K562 (cell line): Measurements from ENCODE around the gene UBAP1L. TPM values are rescaled to one million over a fixed set of nuclear protein-coding genes. Genes with fewer than 3 reads are reported as not detected.

Source experiments
- ATAC-seq: fragments of 200-7000 bp; cut with Tn5 transposase; 3 replicates; pipeline ENCODE4 v1.9.1; 2020; ENCODE audit warnings: moderate library complexity
- BruUV-seq: library from RNA; stranded (reverse); fragments of 400-500 nt; replicated peaks from 2 replicates; lab custom pipeline; 2021; lab: Mats Ljungman, UMichigan
- CTCF ChIA-PET: fragments of 300-600 bp; formaldehyde crosslinking; extraction: SDS; loops from one replicate; lab custom pipeline; 2021; ENCODE audit warnings: low intra/inter-chr PET ratio; lab: Yijun Ruan, JAX
- POLR2A ChIA-PET: fragments of 300-600, 350-650 bp; sonication (Branson Sonifier 250); formaldehyde crosslinking; extraction: SDS; loops from one replicate; lab custom pipeline; 2021; ENCODE audit warnings: antibody characterized with exemption, inconsistent platforms; lab: Yijun Ruan, JAX
- DNase-seq, 4 experiments: peaks; one replicate each; pipeline versions ENCODE4 v3.0.0 to v3.0.0-alpha.2; 2011 to 2018; ENCODE audit warnings: low spot score in 3 of 4, mixed read lengths in 3 of 4; ENCODE audit errors: extremely low read depth in 1 of 4
- FAIRE-seq: peaks from 2 replicates; lab custom pipeline; 2011; peaks lifted over from hg19 to GRCh38; lab: Jason Lieb, UNC
- H2AFZ ChIP-seq: 2 replicates; pipeline ENCODE4 v1.6.0; 2011; ENCODE audit warnings: low read depth, low read length, control low read depth, inconsistent platforms
- H3K27ac ChIP-seq: fragments of 200-600 bp; 3 replicates; pipeline ENCODE4 v1.8.0; 2011; ENCODE audit warnings: low read depth, mild to moderate bottlenecking, control low read depth, inconsistent platforms, low read length, moderate library complexity, mixed read lengths; ENCODE audit errors: extremely low read depth
- H3K27me3 ChIP-seq, 2 experiments: fragments of 300-600 bp in 1 of 2; 2 replicates in 1 of 2; 3 replicates in 1 of 2; pipeline versions ENCODE4 v1.6.0 to v1.8.0; 2011; ENCODE audit warnings: inconsistent platforms in 2 of 2, low read length in 2 of 2, mild to moderate bottlenecking in 1 of 2, mixed read lengths in 1 of 2, moderate library complexity in 1 of 2; ENCODE audit not compliant: control insufficient read depth in 2 of 2, insufficient read depth in 2 of 2
- H3K36me3 ChIP-seq: fragments of 300-600 bp; 3 replicates; pipeline ENCODE4 v1.8.0; 2011; ENCODE audit warnings: mild to moderate bottlenecking, low read length, inconsistent platforms; ENCODE audit not compliant: control insufficient read depth, insufficient read depth
- H3K4me1 ChIP-seq, 2 experiments: fragments of 200-600 bp in 1 of 2; replicated peaks in 1 of 2; 2 replicates in 1 of 2; 3 replicates in 1 of 2; pipeline versions ENCODE4 v1.5.1 to v1.8.0; 2011; ENCODE audit warnings: inconsistent platforms in 2 of 2, low read length in 2 of 2, mild to moderate bottlenecking in 1 of 2, mixed read lengths in 1 of 2, moderate library complexity in 1 of 2; ENCODE audit not compliant: control insufficient read depth in 2 of 2, insufficient read depth in 2 of 2
- H3K4me2 ChIP-seq: 2 replicates; pipeline ENCODE4 v1.6.1; 2011; ENCODE audit warnings: low read length, control low read depth, inconsistent platforms, mixed read lengths; ENCODE audit not compliant: insufficient read depth
- H3K4me3 ChIP-seq: fragments of 200-600 bp; sonication (generic), shearing (Covaris generic); 2 replicates; pipeline ENCODE4 v1.5.1; 2016; ENCODE audit warnings: control low read depth, inconsistent platforms
- H3K79me2 ChIP-seq: fragments of 200-600 bp; 3 replicates; pipeline ENCODE4 v1.8.0; 2011; ENCODE audit warnings: low read length, inconsistent platforms; ENCODE audit not compliant: control insufficient read depth, insufficient read depth
- H3K9ac ChIP-seq, 2 experiments: 2 replicates each; pipeline versions ENCODE4 v1.6.0 to v1.6.1; 2011; ENCODE audit warnings: low read depth in 2 of 2, low read length in 2 of 2, control low read depth in 1 of 2, inconsistent platforms in 1 of 2, mild to moderate bottlenecking in 1 of 2, mixed read lengths in 1 of 2; ENCODE audit not compliant: insufficient read depth in 1 of 2
- H3K9me1 ChIP-seq: one replicate; pipeline ENCODE4 v1.6.0; 2011; ENCODE audit warnings: inconsistent platforms, mild to moderate bottlenecking, low read length, moderate library complexity; ENCODE audit not compliant: control insufficient read depth, insufficient read depth
- H3K9me3 ChIP-seq: replicated peaks from 2 replicates; pipeline ENCODE4 v1.5.1; 2011; ENCODE audit warnings: low read depth, low read length, inconsistent platforms; ENCODE audit not compliant: control insufficient read depth, insufficient read depth
- H4K20me1 ChIP-seq: replicated peaks from 2 replicates; pipeline ENCODE4 v1.6.1; 2011; ENCODE audit warnings: low read length, inconsistent platforms, mixed read lengths; ENCODE audit not compliant: control insufficient read depth, insufficient read depth
- BACH1 ChIP-seq: fragments of 200-800 bp; sonication (Bioruptor generic); IDR thresholded peaks from 2 replicates; pipeline ENCODE4 v1.6.1; 2016; ENCODE audit warnings: missing genetic modification characterization, missing compliant biosample characterization
- BCOR ChIP-seq: fragments of 450-650 bp; IDR thresholded peaks from 2 replicates; pipeline ENCODE4 v1.6.1; 2016
- FOXJ3 ChIP-seq: sonication (generic); formaldehyde crosslinking; IDR thresholded peaks from 2 replicates; pipeline ENCODE4 v1.4.0; 2020; ENCODE audit warnings: mild to moderate bottlenecking, missing genetic modification reagents
- NR4A1 ChIP-seq, 2 experiments: fragments of 250-450 bp in 1 of 2; fragments of 450-650 bp in 1 of 2; sonication (Bioruptor Pico) in 1 of 2; IDR thresholded peaks; 2 replicates each; pipeline versions ENCODE4 v1.4.0 to v1.6.1; 2016 to 2020; ENCODE audit warnings: mild to moderate bottlenecking in 2 of 2, missing compliant biosample characterization in 1 of 2, missing genetic modification characterization in 1 of 2, moderate library complexity in 1 of 2
- RB1 ChIP-seq: fragments of 450-650 bp; IDR thresholded peaks from 2 replicates; pipeline ENCODE4 v1.6.1; 2017; ENCODE audit warnings: low read depth, mild to moderate bottlenecking
- SMAD4 ChIP-seq: fragments of 250-450 bp; sonication (Bioruptor Pico); conservative IDR thresholded peaks from 2 replicates; pipeline ENCODE4 v1.8.0; 2021; ENCODE audit warnings: inconsistent platforms, mild to moderate bottlenecking, moderate library complexity
- ZBTB33 ChIP-seq: sonication (generic); formaldehyde crosslinking; IDR thresholded peaks from 2 replicates; pipeline ENCODE4 v1.8.1; 2023; ENCODE audit warnings: mild to moderate bottlenecking, missing genetic modification reagents
- ZBTB40 ChIP-seq, 2 experiments: fragments of 450-650 bp in 1 of 2; sonication (generic) in 1 of 2; formaldehyde crosslinking in 1 of 2; IDR thresholded peaks; 2 replicates each; pipeline versions ENCODE4 v1.7.1 to v1.9.0; 2016 to 2022; ENCODE audit warnings: inconsistent platforms in 1 of 2, mild to moderate bottlenecking in 1 of 2, missing genetic modification reagents in 1 of 2
- WGBS: fragments of 100-300 bp; shearing (Covaris generic); methylation state at CpG from one replicate; pipeline ENCODE4 v1.1.6; 2016; ENCODE audit warnings: low coverage, mixed read lengths; ENCODE audit not compliant: insufficient coverage; ENCODE audit errors: missing lambda C conversion rate; 5-methylcytosine and 5-hydroxymethylcytosine counted together
- in situ Hi-C: fragments of 300-500 bp; cut with MboI; formaldehyde crosslinking; loops from 4 replicates; pipeline ENCODE4 v1.15.0; 2018; ENCODE audit warnings: inconsistent platforms, mixed read lengths
- intact Hi-C: fragments of 100-400 bp; cut with micrococcal nuclease; formaldehyde crosslinking; loops from 2 replicates; pipeline ENCODE4 v1.14.2; 2022
- polyA plus RNA-seq, 8 experiments: library from polyadenylated mRNA; depleted of rRNA in 4 of 8; stranded (reverse) in 5 of 8; unstranded in 3 of 8; fragments of >200 nt; fragmentation: Nextera tagmentation in 2 of 8; fragmentation: Illumina TruSeq in 1 of 8; extraction: Ambion mirVana in 2 of 8; extraction: Trizol in 1 of 8; gene quantifications; 2 replicates each; pipeline versions ENCODE4 v1.2.1 to v1.2.3, GENCODE V29; 2011 to 2014; ENCODE audit warnings: inconsistent platforms in 1 of 8, missing spikeins in 1 of 8
- total RNA-seq, 7 experiments: library from RNA; depleted of rRNA in 6 of 7; stranded (reverse); fragments of >200 nt in 6 of 7; fragmentation: Illumina TruSeq in 2 of 7; extraction: Trizol in 2 of 7; gene quantifications; 2 replicates each; pipeline versions ENCODE4 v1.2.1 to v1.2.3, GENCODE V29; 2011 to 2021; ENCODE audit warnings: low replicate concordance in 1 of 7

UBAP1L gene
- total and polyA plus RNA-seq, 9 of the 15 experiments (the other 6 are each of a cell fraction or from before 2014, with no cell fraction given), result 0.16 to 0.71 (median 0.41) TPM; not detected in 2

GRCh38 chr15:65115542-65115941 lies 542 bp upstream of the UBAP1L start:
- peaks cover 0 to 4% of the 10 kb centered on the region in 2 experiments; a peak in 1 of 5 replicates for H3K4me1 ChIP-seq
- in situ Hi-C loops, result no loop called here
- FAIRE-seq (peak; percentile 26), ATAC-seq (no peak), DNase-seq (no peak)
- H3K4me2 ChIP-seq, result no peak overlapping the region
- POLR2A ChIA-PET, result no interaction called here
- no peak overlapping the region for H3K9ac ChIP-seq
- CTCF ChIA-PET, result no interaction called here
- no peak overlapping the region for H2AFZ ChIP-seq
- H3K27ac ChIP-seq, result no peak overlapping the region
- H3K36me3 ChIP-seq, result peaks cover 57% of the 10 kb centered on the region
- no peak overlapping the region for H3K4me3 ChIP-seq
- H3K9me3 ChIP-seq, result no peaks in the 10 kb centered on the region
- 71% methylated on average over 5 of the region's 5 CpGs for WGBS
- H4K20me1 ChIP-seq, result no peaks in the 10 kb centered on the region; the same call in 1 of the 2 replicates
- TF ChIP-seq BCOR, result no peak
- TF ChIP-seq ZBTB40 (IDR thresholded peaks at IDR 0.05), result no peak
- TF ChIP-seq ZBTB40 (CRISPR knock-in tag; IDR thresholded peaks at IDR 0.05), result no peak
- no peak for TF ChIP-seq NR4A1 (CRISPR knock-in tag; IDR thresholded peaks at IDR 0.05)
- TF ChIP-seq NR4A1 (tag; IDR thresholded peaks at IDR 0.05), result no peak
- no peak for TF ChIP-seq FOXJ3 (CRISPR knock-in tag)
- TF ChIP-seq ZBTB33 (CRISPR knock-in tag), result no peak
- no peak for TF ChIP-seq SMAD4
- TF ChIP-seq RB1, result no peak
- no peak for TF ChIP-seq BACH1
- TF ChIP-seq, all 486 proteins: peak for 0
- H3K9me1 ChIP-seq, result no peaks in the 10 kb centered on the region
- H3K79me2 ChIP-seq, result no peaks in the 10 kb centered on the region
- intact Hi-C loops, result no loop called here
- no peaks in the 10 kb centered on the region for H3K27me3 ChIP-seq
- BruUV-seq, result no TSS peak
